Endothelial cell of umbilical vein (primary cell): ENCODE results near the gene TTLL5. TPM values are rescaled to one million over a fixed set of nuclear protein-coding genes. Genes with fewer than 3 reads are reported as not detected.

ENCODE experiments used
- BruUV-seq: library from RNA; stranded (reverse); fragments of 400-500 nt; replicated peaks from 2 replicates; lab custom pipeline; 2021; lab: Mats Ljungman, UMichigan
- CTCF ChIA-PET: fragments of 300-600, 350-600 bp; sonication (Branson Sonifier 250); formaldehyde crosslinking; loops from one replicate; lab custom pipeline; 2021; ENCODE audit warnings: antibody characterized with exemption, inconsistent platforms; lab: Charles Lee
- POLR2A ChIA-PET: fragments of 300-600, 350-600 bp; sonication (Branson Sonifier 250); formaldehyde crosslinking; loops from one replicate; lab custom pipeline; 2021; ENCODE audit warnings: antibody characterized with exemption, inconsistent platforms; lab: Charles Lee
- DNase-seq: peaks from one replicate; pipeline ENCODE4 v3.0.0-alpha.2; 2011; ENCODE audit warnings: low read depth, low spot score
- FAIRE-seq: peaks from 2 replicates; lab custom pipeline; 2011; peaks lifted over from hg19 to GRCh38; lab: Jason Lieb, UNC
- H2AFZ ChIP-seq: 2 replicates; pipeline ENCODE4 v1.6.0; 2012; ENCODE audit warnings: low read depth, low read length, control low read depth, inconsistent platforms
- H3K27ac ChIP-seq: 2 replicates; pipeline ENCODE4 v1.5.1; 2011; ENCODE audit warnings: low read depth, mild to moderate bottlenecking, control low read depth, low read length, moderate library complexity; ENCODE audit not compliant: insufficient read depth
- H3K27me3 ChIP-seq, 2 experiments: 2 replicates each; pipeline versions ENCODE4 v1.6.0 to v1.6.1; 2011; ENCODE audit warnings: low read length in 2 of 2, mixed read lengths in 1 of 2; ENCODE audit not compliant: control insufficient read depth in 2 of 2, insufficient read depth in 2 of 2
- H3K36me3 ChIP-seq, 2 experiments: 2 replicates in 1 of 2; 3 replicates in 1 of 2; pipeline ENCODE4 v1.5.1; 2011; ENCODE audit warnings: low read length in 2 of 2, mild to moderate bottlenecking in 1 of 2, moderate library complexity in 1 of 2; ENCODE audit not compliant: control insufficient read depth in 2 of 2, insufficient read depth in 2 of 2; ENCODE audit errors: extremely low read depth in 1 of 2
- H3K4me1 ChIP-seq: 3 replicates; pipeline ENCODE4 v1.5.1; 2011; ENCODE audit warnings: mild to moderate bottlenecking, low read length; ENCODE audit not compliant: control insufficient read depth, insufficient read depth; ENCODE audit errors: extremely low read depth
- H3K4me2 ChIP-seq: 2 replicates; pipeline ENCODE4 v1.6.1; 2011; ENCODE audit warnings: low read length, control low read depth, mixed read lengths; ENCODE audit not compliant: insufficient read depth
- H3K4me3 ChIP-seq, 3 experiments: fragments of 200-600 bp in 1 of 3; sonication (generic), shearing (Covaris generic) in 1 of 3; replicated peaks in 1 of 3; 2 replicates each; pipeline ENCODE4 v1.5.1; 2011 to 2016; ENCODE audit warnings: control low read depth in 3 of 3, low read length in 3 of 3, mild to moderate bottlenecking in 2 of 3, inconsistent platforms in 1 of 3, low read depth in 1 of 3, moderate library complexity in 1 of 3; ENCODE audit not compliant: insufficient read depth in 1 of 3
- H3K79me2 ChIP-seq: 2 replicates; pipeline ENCODE4 v1.6.0; 2012; ENCODE audit warnings: low read length, inconsistent platforms; ENCODE audit not compliant: control insufficient read depth, insufficient read depth
- H3K9ac ChIP-seq: replicated peaks from 2 replicates; pipeline ENCODE3; 2011; ENCODE audit warnings: low read length, control low read depth; ENCODE audit not compliant: insufficient read depth; ENCODE audit errors: extremely low read depth
- H3K9me1 ChIP-seq: replicated peaks from 3 replicates; pipeline ENCODE4 v1.6.0; 2011; ENCODE audit warnings: mild to moderate bottlenecking, low read length; ENCODE audit not compliant: control insufficient read depth, insufficient read depth; ENCODE audit errors: extremely low read depth
- H3K9me3 ChIP-seq: replicated peaks from 2 replicates; pipeline ENCODE4 v1.5.1; 2012; ENCODE audit warnings: low read length, inconsistent platforms; ENCODE audit not compliant: control insufficient read depth, insufficient read depth
- H4K20me1 ChIP-seq: replicated peaks from 2 replicates; pipeline ENCODE3; 2011; ENCODE audit warnings: mild to moderate bottlenecking, low read length; ENCODE audit not compliant: control insufficient read depth, insufficient read depth; ENCODE audit errors: extremely low read depth
- EZH2 ChIP-seq: IDR thresholded peaks from 2 replicates; pipeline ENCODE4 v1.6.1; 2012; ENCODE audit warnings: borderline replicate concordance, low read depth, mild to moderate bottlenecking, moderate library complexity, low read length, inconsistent platforms; ENCODE audit not compliant: severe bottlenecking
- FOS ChIP-seq: IDR thresholded peaks from 2 replicates; pipeline ENCODE4 v1.6.1; 2011; ENCODE audit warnings: mild to moderate bottlenecking, low read length, moderate library complexity, borderline replicate concordance; ENCODE audit not compliant: insufficient read depth
- GATA2 ChIP-seq: IDR thresholded peaks from 2 replicates; pipeline ENCODE4 v1.7.0; 2011; ENCODE audit warnings: low read depth, mild to moderate bottlenecking, moderate library complexity, mixed read lengths, low read length; ENCODE audit not compliant: insufficient read length, insufficient read depth
- JUN ChIP-seq: IDR thresholded peaks from 2 replicates; pipeline ENCODE4 v1.6.1; 2011; ENCODE audit warnings: borderline replicate concordance, low read depth; ENCODE audit not compliant: insufficient read length, insufficient read depth
- MYC ChIP-seq: IDR thresholded peaks from one replicate; pipeline ENCODE4 v1.6.1; 2011; ENCODE audit warnings: mild to moderate bottlenecking, low read depth, low read length
- POLR2A ChIP-seq: IDR thresholded peaks from 2 replicates; pipeline ENCODE4 v1.6.1; 2012; ENCODE audit warnings: low read depth, mild to moderate bottlenecking, control low read depth, low read length
- POLR2AphosphoS5 ChIP-seq: IDR thresholded peaks from 2 replicates; pipeline ENCODE4 v1.6.1; 2012; ENCODE audit warnings: low read depth, mild to moderate bottlenecking, control low read depth, low read length, moderate library complexity; ENCODE audit not compliant: insufficient read depth
- dilution Hi-C: fragments of 300-500 bp; cut with MboI; formaldehyde crosslinking; loops from one replicate; pipeline ENCODE4 v1.15.0; 2019; ENCODE audit warnings: low sequenced_read_pairs; ENCODE audit not compliant: extremely low pct_ligation_motif_present
- intact Hi-C: fragments of 100-400 bp; cut with micrococcal nuclease; formaldehyde crosslinking; loops from one replicate; pipeline ENCODE4 v1.10.0; 2022
- polyA plus RNA-seq, 4 experiments: library from polyadenylated mRNA; depleted of rRNA in 3 of 4; stranded (reverse) in 3 of 4; unstranded in 1 of 4; fragments of >200 nt; gene quantifications; 2 replicates each; pipeline versions ENCODE4 v1.2.1 to v1.2.3, GENCODE V29; 2011 to 2012; ENCODE audit warnings: missing spikeins in 1 of 4
- total RNA-seq: library from RNA; stranded (reverse); gene quantifications from 2 replicates; pipeline ENCODE4 v1.2.3, GENCODE V29; 2021
- TF ChIP-seq, protein P1 (sequence below): IDR thresholded peaks from 2 replicates; pipeline ENCODE4 v1.6.1; 2011; ENCODE audit not compliant: insufficient read depth, insufficient read length
- TF ChIP-seq, protein P2 (sequence below), 2 donors: IDR thresholded peaks; 1 replicate in 1 of 2; 2 replicates in 1 of 2; pipeline ENCODE4 v1.5.1; 2011; ENCODE audit warnings: low read length in 2 of 2, mild to moderate bottlenecking in 2 of 2, moderate library complexity in 2 of 2, control low read depth in 1 of 2, inconsistent platforms in 1 of 2, low read depth in 1 of 2; ENCODE audit not compliant: insufficient read depth in 1 of 2; ENCODE audit errors: extremely low read depth in 1 of 2

The TTLL5 gene
- total and polyA plus RNA-seq, 2 donors (not counting 3 experiments of a cell fraction or from before 2014, with no cell fraction given) = 33.2 to 93.6 TPM

DNA sequence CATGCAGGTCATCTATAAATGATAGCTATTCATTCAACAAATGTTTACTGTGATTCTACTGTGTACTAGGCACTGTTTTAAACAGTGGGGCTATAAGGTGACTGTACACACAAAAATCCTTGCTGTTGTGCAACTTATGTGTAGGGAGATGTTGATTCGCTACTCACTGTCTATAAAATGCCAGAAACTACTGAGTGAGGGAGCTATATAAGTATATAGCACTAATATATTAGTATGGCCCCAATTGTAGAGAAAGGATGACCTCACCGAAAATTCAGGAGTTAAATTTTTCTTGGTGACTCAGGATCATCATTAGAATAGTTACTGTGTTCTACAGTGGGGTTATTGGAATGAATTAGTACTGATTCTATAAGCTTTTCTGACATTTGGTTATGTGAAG is 203.3 kb downstream of the TTLL5 start:
- Histone ChIP-seq H3K36me3 (no peaks in the 10 kb centered on the region), H3K4me2 (no peak overlapping the region), H4K20me1 (no peaks in the 10 kb centered on the region), H3K4me3 (no peak overlapping the region), H3K9me3 (no peaks in the 10 kb centered on the region), H3K9ac (no peak overlapping the region), H3K9me1 (no peaks in the 10 kb centered on the region), H3K4me1 (peaks cover 32% of the 10 kb centered on the region), H3K79me2 (no peaks in the 10 kb centered on the region), H3K27me3 (no peaks in the 10 kb centered on the region), H3K27ac (no peak overlapping the region), H2AFZ (no peak overlapping the region)
- FAIRE-seq (no peak), DNase-seq (no peak)
- dilution Hi-C loops (no loop called here), intact Hi-C loops (no loop called here)
- ChIA-PET CTCF (interaction anchor here (1.3 to 1.5 kb wide), 2 partner anchors 42 to 115 kb away, joined by 4 to 7 read pairs; no protein-coding TSS in a partner anchor), POLR2A (no interaction called here)
- no TSS peak for BruUV-seq
- TF ChIP-seq EZH2 = no peak
- TF ChIP-seq JUN = no peak
- no peak for TF ChIP-seq MYC
- TF ChIP-seq POLR2AphosphoS5 = no peak
- no peak for TF ChIP-seq POLR2A
- TF ChIP-seq, protein P1, sequence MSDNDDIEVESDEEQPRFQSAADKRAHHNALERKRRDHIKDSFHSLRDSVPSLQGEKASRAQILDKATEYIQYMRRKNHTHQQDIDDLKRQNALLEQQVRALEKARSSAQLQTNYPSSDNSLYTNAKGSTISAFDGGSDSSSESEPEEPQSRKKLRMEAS = no peak
- no peak for TF ChIP-seq GATA2
- no peak for TF ChIP-seq FOS
- TF ChIP-seq, protein P2, sequence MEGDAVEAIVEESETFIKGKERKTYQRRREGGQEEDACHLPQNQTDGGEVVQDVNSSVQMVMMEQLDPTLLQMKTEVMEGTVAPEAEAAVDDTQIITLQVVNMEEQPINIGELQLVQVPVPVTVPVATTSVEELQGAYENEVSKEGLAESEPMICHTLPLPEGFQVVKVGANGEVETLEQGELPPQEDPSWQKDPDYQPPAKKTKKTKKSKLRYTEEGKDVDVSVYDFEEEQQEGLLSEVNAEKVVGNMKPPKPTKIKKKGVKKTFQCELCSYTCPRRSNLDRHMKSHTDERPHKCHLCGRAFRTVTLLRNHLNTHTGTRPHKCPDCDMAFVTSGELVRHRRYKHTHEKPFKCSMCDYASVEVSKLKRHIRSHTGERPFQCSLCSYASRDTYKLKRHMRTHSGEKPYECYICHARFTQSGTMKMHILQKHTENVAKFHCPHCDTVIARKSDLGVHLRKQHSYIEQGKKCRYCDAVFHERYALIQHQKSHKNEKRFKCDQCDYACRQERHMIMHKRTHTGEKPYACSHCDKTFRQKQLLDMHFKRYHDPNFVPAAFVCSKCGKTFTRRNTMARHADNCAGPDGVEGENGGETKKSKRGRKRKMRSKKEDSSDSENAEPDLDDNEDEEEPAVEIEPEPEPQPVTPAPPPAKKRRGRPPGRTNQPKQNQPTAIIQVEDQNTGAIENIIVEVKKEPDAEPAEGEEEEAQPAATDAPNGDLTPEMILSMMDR (IDR thresholded peaks at IDR 0.05; ENCODE audit: extremely low read depth in 1 of 2, insufficient read depth in 1 of 2, low read depth in 1 of 2, low read length in 2 of 2) = no peak
